Cardiac septum (tissue), 1 donor: Measurements from ENCODE around the gene KCTD17. TPM values are rescaled to one million over a fixed set of nuclear protein-coding genes. Genes with fewer than 3 reads are reported as not detected.
A peak's percentile ranks its signal among the peaks of the same experiment; 100 is the strongest.

Experiments used
- DNase-seq: peaks from one replicate; pipeline ENCODE4 v3.0.0-alpha.2; 2020; ENCODE audit warnings: low spot score
- intact Hi-C: fragments of 100-400 bp; cut with DNase I; formaldehyde crosslinking; loops from one replicate; pipeline ENCODE4 v1.14.0; 2022
- total RNA-seq: library from RNA; stranded (reverse); fragmentation: NEBNext Ultra II Directional; extraction: Animal tissue kit (Norgen Biotek cat#: 25700); gene quantifications from one replicate; pipeline ENCODE4 v1.2.1, GENCODE V29; 2021
- donor health status: DM: no; HTN: no; CAD: no.

The KCTD17 gene
- total RNA-seq, 1 donor from 2014 or later, result 50.2 TPM

GRCh38 chr22:37019309-37020191 is 32.0 kb upstream of the KCTD17 start, which contains the start of the genes MPST and TST:
TSS of gene MPST (plus strand) at chr22:37019742. CDS start at chr22:37019837, 95 bp downstream.
TSS of gene TST (minus strand) at chr22:37019447. CDS start at chr22:37018732, 715 bp downstream.
- peak; percentile 91 for DNase-seq
- intact Hi-C loops, result no loop called here

- DNase-seq, result no peak
- intact Hi-C loops, result no loop called here
Observed at GRCh38 chr22:37020192-37020479, 31.4 kb upstream of the KCTD17 start.

GRCh38 chr22:37021041-37021440 is 30.5 kb upstream of the KCTD17 start:
- intact Hi-C loops, result no loop called here
- DNase-seq, result no peak

- intact Hi-C loops, result no loop called here
- DNase-seq, result no peak
Observed at GRCh38 chr22:37021710-37022482, 29.6 kb upstream of the KCTD17 start.

- DNase-seq, result no peak
- intact Hi-C loops, result no loop called here
Observed at GRCh38 chr22:37022483-37023337, 28.8 kb upstream of the KCTD17 start.

- DNase-seq, result no peak
- intact Hi-C loops, result no loop called here
Observed at GRCh38 chr22:37023743-37024338, 27.7 kb upstream of the KCTD17 start.

- intact Hi-C loops, result no loop called here
Observed at GRCh38 chr22:37024339-37025157, 27.0 kb upstream of the KCTD17 start.

GRCh38 chr22:37025500-37026070 is 26.0 kb upstream of the KCTD17 start:
- intact Hi-C loops, result no loop called here
- DNase-seq, result no peak

More at GRCh38 chr22:37024339-37025157, 27.0 kb upstream of the KCTD17 start:
- no peak for DNase-seq

- no peak for DNase-seq
- intact Hi-C loops, result no loop called here
Observed at GRCh38 chr22:37026325-37026724, 25.2 kb upstream of the KCTD17 start.

- intact Hi-C loops, result no loop called here
- no peak for DNase-seq
Observed at GRCh38 chr22:37027556-37027955, 24.0 kb upstream of the KCTD17 start.

- intact Hi-C loops, result no loop called here
- no peak for DNase-seq
Observed at GRCh38 chr22:37028692-37029674, 22.6 kb upstream of the KCTD17 start.

- intact Hi-C loops, result no loop called here
- no peak for DNase-seq
Observed at GRCh38 chr22:37030560-37031281, 20.8 kb upstream of the KCTD17 start.

- intact Hi-C loops, result no loop called here
- no peak for DNase-seq
Observed at GRCh38 chr22:37032134-37032534, 19.4 kb upstream of the KCTD17 start.

GRCh38 chr22:37032535-37033460 is 18.7 kb upstream of the KCTD17 start:
- DNase-seq, result no peak
- intact Hi-C loops, result no loop called here

- no peak for DNase-seq
- intact Hi-C loops, result no loop called here
Observed at GRCh38 chr22:37033605-37034430, 17.7 kb upstream of the KCTD17 start.
